Frontal cortex (tissue), 4 donors: Measurements from ENCODE around the gene STOML3. TPM values are rescaled to one million over a fixed set of nuclear protein-coding genes. Genes with fewer than 3 reads are reported as not detected.

Experiments used
- DNase-seq, 2 donors: peaks; one replicate each; pipeline ENCODE4 v3.0.0; 2012; ENCODE audit warnings: low spot score in 2 of 2
- FAIRE-seq: peaks from 2 replicates; lab custom pipeline; 2012; peaks lifted over from hg19 to GRCh38; lab: Jason Lieb, UNC
- total RNA-seq: library from RNA; depleted of rRNA; stranded (reverse); fragments of >200 nt; gene quantifications from one replicate; pipeline ENCODE4 v1.2.3, GENCODE V29; 2014
- donor health status: control.
- donor health status: control.
- donor health status: control.

The STOML3 gene
- total RNA-seq, 1 donor from 2014 or later: not detected

- FAIRE-seq (no peak), DNase-seq (no peak)
These were observed 8.1 kb upstream of the STOML3 start for GRCh38 chr13:38998739-38999138.

DNA sequence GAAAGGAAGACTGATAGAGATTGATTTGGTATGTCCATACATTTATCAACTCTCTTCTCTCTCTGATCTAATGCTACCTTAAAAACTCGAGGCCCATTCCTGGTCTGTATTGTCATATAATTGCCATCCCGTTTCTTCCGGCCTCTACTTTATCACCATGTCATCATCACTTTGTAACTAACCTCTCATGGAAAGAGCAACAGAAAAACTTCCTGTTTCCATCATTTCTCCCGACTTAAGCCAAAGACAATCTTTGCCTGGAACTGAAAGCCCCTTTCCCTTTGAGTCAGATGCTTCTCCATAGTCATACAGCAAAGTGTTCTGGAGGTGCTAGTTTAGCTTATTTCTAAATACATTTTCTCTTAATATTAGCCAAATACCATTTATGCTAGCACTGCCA is 2.8 kb upstream of the STOML3 start:
- DNase-seq (no peak), FAIRE-seq (no peak)

DNA sequence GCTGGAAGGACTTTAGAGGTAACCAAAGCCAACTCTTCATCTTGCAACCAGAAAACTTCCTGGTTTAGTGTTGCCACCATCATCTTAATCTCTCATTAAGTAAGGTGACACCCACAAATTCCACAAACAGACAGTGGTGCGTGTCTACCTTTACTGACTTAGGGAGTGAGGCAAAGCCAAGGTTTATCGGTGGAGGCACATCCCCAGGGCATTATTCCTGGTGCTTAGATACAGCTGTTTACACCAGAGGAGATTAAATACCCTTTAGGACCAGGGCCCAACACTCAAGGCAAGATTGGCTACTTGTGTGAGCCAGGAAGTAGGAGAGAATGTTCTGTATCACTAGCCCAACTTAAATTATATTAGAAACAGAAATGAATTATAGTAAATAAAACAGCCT is 9.5 kb downstream of the STOML3 start:
- no peak for FAIRE-seq

DNA sequence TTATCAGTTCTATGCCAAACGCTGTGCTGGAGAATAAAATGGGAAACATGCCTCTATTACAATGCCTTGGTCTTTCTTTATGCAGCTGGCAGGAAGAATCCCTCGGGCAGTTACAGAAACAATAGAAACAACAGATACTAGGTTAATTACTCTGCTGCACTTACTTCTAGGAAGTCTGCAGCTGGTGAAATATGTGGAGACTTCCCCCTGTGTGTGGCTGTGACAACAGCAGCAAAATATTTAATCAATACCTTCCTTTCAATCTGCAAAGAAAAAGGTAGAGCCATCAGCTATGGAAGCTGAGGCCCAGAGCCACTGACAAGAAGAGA is 9.9 kb downstream of the STOML3 start:
- FAIRE-seq (no peak), DNase-seq (no peak)

More for the DNA sequence above, 9.5 kb downstream of the STOML3 start:
- DNase-seq: no peak

GRCh38 chr13:38979891-38980749 is 10.5 kb downstream of the STOML3 start:
- DNase-seq (no peak), FAIRE-seq (no peak)

DNA sequence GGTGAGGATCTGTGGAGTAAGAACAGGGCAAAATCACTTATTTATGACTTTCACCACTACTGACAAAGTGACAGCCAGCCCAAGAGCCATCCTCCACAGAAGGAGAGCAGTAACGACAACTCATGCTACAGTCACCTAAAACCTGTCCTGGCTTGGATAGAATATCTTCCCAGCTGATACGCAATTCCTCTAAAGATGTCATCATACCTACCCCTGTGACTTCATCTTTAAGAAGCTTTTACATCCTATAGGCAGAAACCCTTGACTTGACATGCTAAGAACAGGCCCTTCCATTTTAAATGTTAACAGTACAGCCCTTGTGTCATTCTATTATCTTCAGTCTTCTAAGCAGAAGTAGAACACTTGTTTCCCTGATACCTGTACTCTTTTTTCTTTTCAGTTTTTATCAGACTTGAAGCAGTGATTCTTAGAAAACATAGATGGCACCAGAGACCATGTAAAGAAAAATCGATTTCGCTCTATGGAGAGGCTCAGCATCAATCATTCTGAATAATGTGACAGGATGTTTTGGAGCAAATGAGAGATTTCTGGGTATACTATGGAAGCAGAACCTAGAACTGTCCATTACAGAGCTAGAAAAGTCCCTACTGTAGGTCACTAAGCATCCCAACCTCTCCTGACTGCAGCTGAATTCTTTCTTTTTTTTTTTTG is 20.1 kb downstream of the STOML3 start:
- DNase-seq (no peak), FAIRE-seq (no peak)

- no peak for FAIRE-seq
These were observed 21.4 kb downstream of the STOML3 start for GRCh38 chr13:38969187-38969586.

GRCh38 chr13:38967446-38967845 is 23.2 kb downstream of the STOML3 start:
- DNase-seq (no peak), FAIRE-seq (no peak)

More at GRCh38 chr13:38969187-38969586, 21.4 kb downstream of the STOML3 start:
- DNase-seq: no peak

DNA sequence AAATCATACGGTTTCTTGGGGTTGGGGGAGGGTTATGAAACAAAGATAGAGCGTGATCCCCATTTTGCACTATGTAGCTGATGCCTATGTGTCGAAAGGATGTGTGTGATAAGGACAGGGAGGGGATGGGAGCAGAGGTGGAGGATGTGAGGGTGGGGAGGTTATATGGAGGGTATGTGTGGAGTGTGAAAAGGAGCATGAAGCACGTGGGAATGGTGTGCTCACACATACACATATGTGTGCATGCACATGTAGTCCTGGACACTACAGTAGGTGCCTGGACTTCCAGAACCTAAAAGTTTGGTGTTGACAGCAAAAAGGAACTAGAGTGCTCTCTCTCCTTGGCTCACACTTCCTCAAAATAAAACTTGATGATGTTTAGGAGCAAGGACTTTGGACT is 25.4 kb downstream of the STOML3 start:
- no peak for FAIRE-seq
- no peak for DNase-seq

DNA sequence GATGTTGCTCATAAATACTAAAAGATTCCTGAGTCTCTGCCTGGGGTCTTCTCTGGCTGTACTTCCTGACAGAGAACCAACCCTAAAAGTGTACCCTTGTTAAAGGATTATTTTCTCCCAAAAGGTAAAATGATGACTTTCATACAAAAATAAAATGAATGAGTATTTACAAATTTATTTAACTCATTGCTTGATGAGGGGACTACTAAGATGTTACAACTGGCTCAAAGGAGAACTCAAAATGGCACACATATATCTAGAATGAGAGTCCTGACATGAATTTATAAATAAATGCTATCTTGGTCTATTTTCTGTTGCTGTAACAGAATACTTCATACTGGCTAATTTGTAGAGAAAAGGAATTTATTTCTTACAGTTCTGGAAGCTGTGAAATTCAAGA is 30.5 kb downstream of the STOML3 start:
- DNase-seq (no peak), FAIRE-seq (no peak)

DNA sequence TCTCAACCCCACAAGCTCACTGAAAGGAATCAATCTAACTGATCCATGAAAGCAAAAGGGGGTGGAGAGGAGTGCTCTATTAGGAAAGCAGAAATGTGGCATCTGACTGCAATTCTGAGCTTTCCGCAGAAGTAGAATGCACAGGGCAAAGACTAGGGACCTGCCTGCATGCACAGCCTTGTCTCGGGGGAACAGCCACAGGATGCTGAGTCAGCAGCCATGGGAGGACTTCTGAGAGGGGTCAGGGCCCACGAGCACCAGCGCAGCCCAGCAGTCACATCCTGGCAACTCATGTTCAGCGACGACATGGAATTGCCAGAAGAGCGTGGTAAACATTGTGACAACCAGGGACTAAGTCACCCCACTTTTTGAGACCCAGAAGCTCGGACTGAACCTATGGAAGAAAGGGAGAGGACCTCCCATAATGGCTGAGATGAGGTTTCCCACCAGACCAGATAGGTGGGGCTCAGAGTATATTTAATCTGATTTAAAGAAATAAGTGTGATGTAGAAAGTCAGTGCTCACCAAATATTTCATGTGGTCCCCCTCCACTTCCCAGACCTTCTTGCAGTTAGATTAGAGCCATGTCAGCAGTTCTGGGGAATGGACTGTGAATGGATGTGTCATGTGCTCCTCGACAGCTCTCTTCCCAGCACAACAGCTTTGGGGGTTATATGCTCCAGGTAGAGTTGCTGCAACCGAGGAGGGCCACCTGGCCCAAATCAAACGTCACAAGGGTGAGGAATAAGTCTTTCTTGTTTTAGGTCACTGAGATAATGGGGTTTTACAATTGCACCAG is 32.6 kb downstream of the STOML3 start:
- DNase-seq (no peak), FAIRE-seq (no peak)

- DNase-seq: no peak
- no peak for FAIRE-seq
These were observed 35.8 kb downstream of the STOML3 start for GRCh38 chr13:38954844-38955243.

DNA sequence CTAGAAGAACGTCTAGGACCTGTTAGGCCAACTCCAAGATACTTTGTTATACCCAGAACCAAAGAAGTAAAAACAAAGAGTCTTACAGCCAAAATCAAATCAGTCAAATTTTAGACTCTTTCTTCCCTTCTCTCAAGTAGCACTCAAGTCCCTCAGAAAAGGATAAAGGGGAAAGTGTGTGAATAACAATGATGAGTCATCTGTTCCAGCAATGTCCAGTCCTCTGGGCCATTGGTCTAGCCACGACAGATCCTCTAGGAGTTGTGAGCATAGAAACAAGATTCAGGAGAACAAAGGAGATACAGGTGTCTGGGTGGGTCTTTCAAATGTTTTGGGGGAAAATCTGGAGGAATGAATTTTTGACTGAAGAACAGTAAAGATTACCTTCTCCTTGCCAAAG is 36.3 kb downstream of the STOML3 start:
- DNase-seq (no peak), FAIRE-seq (no peak)

DNA sequence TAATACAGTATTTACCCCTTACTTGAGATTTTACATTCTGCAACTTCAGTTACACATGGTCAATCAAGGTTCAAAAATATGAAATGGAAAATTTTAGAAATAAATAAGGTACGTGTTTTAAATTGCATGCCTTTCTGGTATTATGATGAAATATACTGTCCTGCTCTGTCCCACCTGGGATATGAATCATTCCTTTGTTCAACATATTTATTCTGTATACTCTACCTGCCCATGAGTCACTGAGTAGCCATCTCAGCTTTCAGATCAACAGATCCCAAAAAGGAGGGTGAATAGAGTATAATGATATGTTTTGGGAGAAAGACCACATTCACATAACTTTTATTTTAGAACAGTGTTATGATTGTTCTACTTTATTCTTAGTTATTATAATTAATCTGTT is 37.8 kb downstream of the STOML3 start:
- no peak for FAIRE-seq

DNA sequence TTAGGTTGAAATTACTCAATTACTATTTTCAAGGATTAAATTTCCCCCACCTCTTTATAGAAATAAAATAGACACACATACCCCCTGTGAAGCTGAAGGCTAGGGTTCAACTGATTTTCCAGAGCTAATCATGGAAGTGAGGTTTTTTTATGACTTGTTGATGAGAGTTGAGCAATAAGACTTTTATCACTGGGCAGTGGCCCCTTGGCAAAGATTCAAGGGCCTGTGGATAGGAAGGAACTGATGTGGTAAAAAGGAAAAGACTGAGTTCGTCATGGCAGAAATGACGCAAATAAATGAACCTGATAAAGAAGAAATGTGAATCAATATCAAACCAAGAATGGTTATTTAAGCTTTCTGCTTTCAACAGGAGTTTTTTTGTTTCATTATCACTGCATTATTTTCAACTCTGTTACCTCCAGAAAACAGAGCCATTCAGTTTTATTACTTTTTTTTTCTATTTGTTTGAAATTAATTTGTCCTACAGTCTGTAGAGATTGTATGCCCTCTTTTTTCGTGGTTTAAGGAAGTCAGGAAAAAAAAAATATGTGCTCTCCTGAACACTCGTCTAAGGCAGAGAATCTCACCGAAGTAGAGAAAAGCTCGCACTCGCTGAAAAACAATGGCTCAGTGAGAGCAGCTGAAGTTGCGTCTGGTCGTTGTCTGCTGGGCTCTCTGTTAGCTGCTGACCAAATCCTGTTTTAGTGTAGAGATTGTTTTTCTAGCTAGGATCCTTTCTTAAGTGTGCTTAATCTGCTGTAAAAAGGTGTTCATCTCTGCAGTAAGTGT is 38.9 kb downstream of the STOML3 start:
- FAIRE-seq (no peak), DNase-seq (no peak)

More for the DNA sequence above, 37.8 kb downstream of the STOML3 start:
- DNase-seq: no peak

DNA sequence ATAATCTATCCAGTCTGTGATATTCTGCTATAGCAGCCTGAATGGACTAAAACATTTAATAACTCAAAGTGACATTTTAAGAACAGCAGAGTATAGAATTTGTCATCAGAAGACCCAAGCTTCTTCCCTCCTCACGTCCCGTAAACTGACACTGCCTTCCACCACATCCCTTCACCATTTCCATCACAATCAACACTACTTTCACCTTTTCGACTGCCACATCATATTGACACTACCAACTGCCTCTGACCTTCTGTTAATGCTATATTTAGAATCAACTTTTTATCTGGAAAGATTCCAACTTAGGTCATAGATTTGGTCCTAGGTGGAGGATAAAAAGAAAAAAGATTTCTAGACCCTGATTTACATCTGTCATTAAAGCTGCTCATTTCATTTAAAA is 39.6 kb downstream of the STOML3 start:
- FAIRE-seq (no peak), DNase-seq (no peak)

DNA sequence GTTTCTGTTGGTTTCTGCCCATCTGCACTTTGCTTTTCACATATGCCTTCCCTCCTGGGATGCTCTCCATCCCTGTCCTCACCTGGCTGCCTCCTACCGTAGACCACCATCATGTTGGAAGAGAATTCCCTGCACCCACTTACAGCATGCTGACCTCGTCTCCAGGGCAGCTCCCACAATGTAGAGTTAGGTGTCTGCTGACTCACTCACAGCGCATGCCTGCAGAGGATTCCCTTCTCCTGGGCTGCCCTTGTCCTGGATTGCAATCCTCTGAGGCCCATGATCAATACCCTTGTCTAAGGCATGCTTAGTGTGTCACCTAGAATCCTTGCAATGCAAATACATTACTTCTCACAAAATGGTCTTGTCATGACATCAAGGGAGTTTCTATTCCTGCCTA is 43.6 kb downstream of the STOML3 start:
- DNase-seq (no peak), FAIRE-seq (no peak)

DNA sequence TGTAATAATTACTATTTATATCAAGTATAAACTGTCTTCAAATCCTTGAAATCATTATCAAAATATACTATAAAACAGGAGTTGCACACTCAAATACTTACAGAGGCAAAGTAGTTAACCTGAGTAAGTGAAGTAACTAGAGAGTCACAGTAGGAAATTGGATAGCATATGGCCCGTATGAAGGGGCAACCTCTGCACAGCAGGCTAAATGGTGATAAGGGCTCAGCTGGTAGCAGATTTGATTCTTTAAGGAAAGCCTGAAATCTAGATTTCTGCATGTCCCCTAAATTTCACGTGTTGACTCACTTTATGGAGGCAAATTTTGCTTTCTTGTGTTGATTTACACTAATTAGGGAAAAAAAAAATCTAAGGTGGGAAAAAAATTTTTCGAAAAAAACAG is 46.4 kb downstream of the STOML3 start:
- FAIRE-seq (no peak), DNase-seq (no peak)

GRCh38 chr13:38943231-38943630 is 47.4 kb downstream of the STOML3 start:
- DNase-seq (no peak), FAIRE-seq (no peak)

GRCh38 chr13:38941353-38941945 is 49.2 kb downstream of the STOML3 start:
- DNase-seq: no peak
- FAIRE-seq: no peak
